Activated CD4-positive, alpha-beta memory T cell treated with anti-CD3 and anti-CD28 coated beads for 36 hours (primary cell): ENCODE data around the gene VANGL2. TPM values are rescaled to one million over a fixed set of nuclear protein-coding genes. Genes with fewer than 3 reads are reported as not detected.
A peak's percentile ranks its signal among the peaks of the same experiment; 100 is the strongest.

Source experiments
- CTCF ChIA-PET: fragments of 350-600 bp; sonication (Branson Sonifier 250); formaldehyde crosslinking; loops from one replicate; lab custom pipeline; 2021; ENCODE audit warnings: antibody characterized with exemption, inconsistent platforms; lab: Charles Lee
- POLR2A ChIA-PET: fragments of 350-600 bp; sonication (Branson Sonifier 250); formaldehyde crosslinking; loops from one replicate; lab custom pipeline; 2021; ENCODE audit warnings: antibody characterized with exemption; lab: Charles Lee
- DNase-seq: peaks from one replicate; pipeline ENCODE4 v3.0.0-alpha.2; 2020
- H3K27ac Mint-ChIP-seq: one replicate; pipeline ENCODE4 v1.8.0; 2021; ENCODE audit warnings: mixed read lengths
- H3K27me3 Mint-ChIP-seq: one replicate; pipeline ENCODE4 v1.8.0; 2021; ENCODE audit warnings: mixed read lengths
- H3K36me3 Mint-ChIP-seq: one replicate; pipeline ENCODE4 v1.8.0; 2021; ENCODE audit warnings: mixed read lengths
- H3K4me1 Mint-ChIP-seq: one replicate; pipeline ENCODE4 v1.8.0; 2021; ENCODE audit warnings: low read depth, mixed read lengths
- H3K4me3 Mint-ChIP-seq: one replicate; pipeline ENCODE4 v1.8.0; 2021; ENCODE audit warnings: mild to moderate bottlenecking, mixed read lengths
- H3K9me3 Mint-ChIP-seq: one replicate; pipeline ENCODE4 v1.8.0; 2021; ENCODE audit warnings: mixed read lengths
- intact Hi-C: fragments of 100-400 bp; cut with micrococcal nuclease; formaldehyde crosslinking; loops from one replicate; pipeline ENCODE4 v1.15.1; 2023
- total RNA-seq, 2 experiments: library from RNA; stranded (reverse); gene quantifications; one replicate each; pipeline ENCODE4 v1.2.3, GENCODE V29; 2021

Gene VANGL2
- total RNA-seq, 2 experiments from 2014 or later = not detected

- no peak for DNase-seq
- intact Hi-C loops = no loop called here
- ChIA-PET POLR2A (no interaction called here), CTCF (interaction anchor here (0.9 to 2.0 kb wide), 3 partner anchors 19 to 259 kb away, joined by 3 to 6 read pairs (median 3); no protein-coding TSS in a partner anchor)
- no peak overlapping the region for H3K27ac Mint-ChIP-seq
- H3K4me1 Mint-ChIP-seq = no peaks in the 10 kb centered on the region
- H3K9me3 Mint-ChIP-seq = no peaks in the 10 kb centered on the region
- H3K27me3 Mint-ChIP-seq = no peaks in the 10 kb centered on the region
- no peak overlapping the region for H3K4me3 Mint-ChIP-seq
- H3K36me3 Mint-ChIP-seq = no peaks in the 10 kb centered on the region
These were observed 21.5 kb downstream of the VANGL2 start for GRCh38 chr1:160421881-160422280.

- Mint-ChIP-seq H3K9me3 (no peaks in the 10 kb centered on the region), H3K4me1 (peaks cover 14% of the 10 kb centered on the region), H3K27me3 (no peaks in the 10 kb centered on the region), H3K27ac (no peak overlapping the region), H3K36me3 (no peaks in the 10 kb centered on the region), H3K4me3 (no peak overlapping the region)
- no peak for DNase-seq
- intact Hi-C loops = no loop called here
- ChIA-PET CTCF (interaction anchor here (1.4 kb wide), 1 partner anchor 132 kb away, joined by 4 read pairs; no protein-coding TSS in a partner anchor), POLR2A (no interaction called here)
These were observed 23.6 kb downstream of the VANGL2 start for GRCh38 chr1:160423966-160424365.

GRCh38 chr1:160425847-160426246 is 25.5 kb downstream of the VANGL2 start:
- ChIA-PET CTCF (interaction anchor here (1.1 kb wide), 1 partner anchor 181 kb away, joined by 4 read pairs; no protein-coding TSS in a partner anchor), POLR2A (no interaction called here)
- H3K4me3 Mint-ChIP-seq = no peak overlapping the region
- H3K9me3 Mint-ChIP-seq = no peaks in the 10 kb centered on the region
- DNase-seq = no peak
- no peaks in the 10 kb centered on the region for H3K36me3 Mint-ChIP-seq
- intact Hi-C loops = no loop called here
- H3K27ac Mint-ChIP-seq = no peak overlapping the region
- peaks cover 33% of the 10 kb centered on the region for H3K4me1 Mint-ChIP-seq
- no peaks in the 10 kb centered on the region for H3K27me3 Mint-ChIP-seq

- H3K4me3 Mint-ChIP-seq = no peak overlapping the region
- intact Hi-C loops = no loop called here
- H3K9me3 Mint-ChIP-seq = no peaks in the 10 kb centered on the region
- DNase-seq = no peak
- no peaks in the 10 kb centered on the region for H3K36me3 Mint-ChIP-seq
- H3K27ac Mint-ChIP-seq = peak overlapping the region; percentile 48
- H3K27me3 Mint-ChIP-seq = no peaks in the 10 kb centered on the region
- peaks cover 50% of the 10 kb centered on the region for H3K4me1 Mint-ChIP-seq
- POLR2A ChIA-PET = no interaction called here
- CTCF ChIA-PET = interaction anchor here (0.9 to 4.7 kb wide), 5 partner anchors 24 to 193 kb away, joined by 3 to 102 read pairs (median 5); no protein-coding TSS in a partner anchor
These were observed 27.3 kb downstream of the VANGL2 start for GRCh38 chr1:160427625-160428024.

GRCh38 chr1:160428053-160428452 is 27.7 kb downstream of the VANGL2 start:
- intact Hi-C loops = no loop called here
- ChIA-PET CTCF (interaction anchor here (0.7 to 4.7 kb wide), 16 partner anchors 11 to 373 kb away, joined by 3 to 102 read pairs (median 4); partner anchors contain the start of gene SLAMF6), POLR2A (interaction anchor here (1.4 kb wide), 1 partner anchor 179 kb away, joined by 4 read pairs; no protein-coding TSS in a partner anchor)
- Mint-ChIP-seq H3K4me3 (no peak overlapping the region), H3K4me1 (peaks cover 55% of the 10 kb centered on the region), H3K9me3 (no peaks in the 10 kb centered on the region), H3K27ac (peak overlapping the region; percentile 40), H3K36me3 (no peaks in the 10 kb centered on the region), H3K27me3 (no peaks in the 10 kb centered on the region)
- DNase-seq = no peak

- Mint-ChIP-seq H3K36me3 (peaks cover 2% of the 10 kb centered on the region), H3K4me3 (no peak overlapping the region), H3K27me3 (no peaks in the 10 kb centered on the region), H3K27ac (peak overlapping the region; percentile 77), H3K4me1 (peaks cover 60% of the 10 kb centered on the region), H3K9me3 (peaks cover 1% of the 10 kb centered on the region)
- ChIA-PET POLR2A (interaction anchor here (0.6 to 2.4 kb wide), 4 partner anchors 25 to 244 kb away, joined by 3 to 6 read pairs (median 4); no protein-coding TSS in a partner anchor), CTCF (interaction anchor here (0.6 to 4.7 kb wide), 20 partner anchors 12 to 372 kb away, joined by 3 to 102 read pairs (median 4); partner anchors contain the start of gene SLAMF6)
- intact Hi-C loops = loop anchor here (1.0 kb wide), 4 partner anchors 46 to 179 kb away; no protein-coding TSS in a partner anchor
- DNase-seq = peak; percentile 57
These were observed 28.3 kb downstream of the VANGL2 start for GRCh38 chr1:160428655-160429054.

GRCh38 chr1:160429125-160429561 is 28.8 kb downstream of the VANGL2 start:
- Mint-ChIP-seq H3K4me3 (peak overlapping the region; percentile 39), H3K4me1 (peaks cover 65% of the 10 kb centered on the region), H3K27ac (peak overlapping the region; percentile 77), H3K27me3 (no peaks in the 10 kb centered on the region), H3K36me3 (peaks cover 5% of the 10 kb centered on the region), H3K9me3 (peaks cover 6% of the 10 kb centered on the region)
- POLR2A ChIA-PET = interaction anchor here (0.6 to 2.4 kb wide), 4 partner anchors 24 to 244 kb away, joined by 3 to 6 read pairs (median 4); no protein-coding TSS in a partner anchor
- CTCF ChIA-PET = interaction anchor here (0.7 to 4.7 kb wide), 15 partner anchors 16 to 191 kb away, joined by 3 to 102 read pairs (median 4); partner anchors contain the start of gene SLAMF6
- intact Hi-C loops = loop anchor here (1.0 kb wide), 4 partner anchors 45 to 178 kb away; no protein-coding TSS in a partner anchor
- DNase-seq = peak; percentile 39

- Mint-ChIP-seq H3K36me3 (peaks cover 12% of the 10 kb centered on the region), H3K27ac (peak overlapping the region; percentile 77), H3K9me3 (peaks cover 14% of the 10 kb centered on the region), H3K4me3 (peak overlapping the region; percentile 39), H3K4me1 (peaks cover 67% of the 10 kb centered on the region), H3K27me3 (no peaks in the 10 kb centered on the region)
- intact Hi-C loops = loop anchor here (1.0 to 10.0 kb wide), 7 partner anchors 44 to 365 kb away; partner anchors contain the start of gene LY9
- POLR2A ChIA-PET = interaction anchor here (2.4 kb wide), 1 partner anchor 24 kb away, joined by 6 read pairs; no protein-coding TSS in a partner anchor
- no peak for DNase-seq
- CTCF ChIA-PET = interaction anchor here (1.2 to 4.7 kb wide), 4 partner anchors 25 to 178 kb away, joined by 4 to 102 read pairs (median 10); no protein-coding TSS in a partner anchor
These were observed 29.6 kb downstream of the VANGL2 start for GRCh38 chr1:160429702-160430535.

- no peaks in the 10 kb centered on the region for H3K27me3 Mint-ChIP-seq
- peaks cover 15% of the 10 kb centered on the region for H3K36me3 Mint-ChIP-seq
- intact Hi-C loops = loop anchor here (5.0 to 10.0 kb wide), 3 partner anchors 196 to 364 kb away; partner anchors contain the start of gene LY9
- ChIA-PET POLR2A (no interaction called here), CTCF (interaction anchor here (0.8 to 4.7 kb wide), 4 partner anchors 24 to 177 kb away, joined by 3 to 102 read pairs (median 9); no protein-coding TSS in a partner anchor)
- H3K9me3 Mint-ChIP-seq = peaks cover 17% of the 10 kb centered on the region
- H3K4me1 Mint-ChIP-seq = peaks cover 69% of the 10 kb centered on the region
- no peak overlapping the region for H3K4me3 Mint-ChIP-seq
- DNase-seq = no peak
- H3K27ac Mint-ChIP-seq = peak overlapping the region; percentile 88
These were observed 30.6 kb downstream of the VANGL2 start for GRCh38 chr1:160431006-160431405.

- ChIA-PET CTCF (interaction anchor here (0.6 to 4.7 kb wide), 3 partner anchors 55 to 176 kb away, joined by 3 to 102 read pairs (median 3); no protein-coding TSS in a partner anchor), POLR2A (interaction anchor here (1.0 kb wide), 1 partner anchor 19 kb away, joined by 5 read pairs; no protein-coding TSS in a partner anchor)
- H3K27me3 Mint-ChIP-seq = no peaks in the 10 kb centered on the region
- intact Hi-C loops = loop anchor here (5.0 to 10.0 kb wide), 3 partner anchors 196 to 363 kb away; partner anchors contain the start of gene LY9
- H3K4me3 Mint-ChIP-seq = peak overlapping the region; percentile 36
- peaks cover 15% of the 10 kb centered on the region for H3K36me3 Mint-ChIP-seq
- no peak for DNase-seq
- peaks cover 72% of the 10 kb centered on the region for H3K4me1 Mint-ChIP-seq
- H3K27ac Mint-ChIP-seq = peak overlapping the region; percentile 88
- peaks cover 17% of the 10 kb centered on the region for H3K9me3 Mint-ChIP-seq
These were observed 31.2 kb downstream of the VANGL2 start for GRCh38 chr1:160431571-160431970.

GRCh38 chr1:160432371-160432786 is 32.0 kb downstream of the VANGL2 start:
- Mint-ChIP-seq H3K36me3 (peaks cover 15% of the 10 kb centered on the region), H3K27me3 (no peaks in the 10 kb centered on the region), H3K4me3 (peak overlapping the region; percentile 61), H3K9me3 (peaks cover 17% of the 10 kb centered on the region), H3K27ac (peak overlapping the region; percentile 88), H3K4me1 (peaks cover 79% of the 10 kb centered on the region)
- ChIA-PET POLR2A (interaction anchor here (1.0 to 1.4 kb wide), 6 partner anchors 19 to 174 kb away, joined by 3 to 7 read pairs (median 4); no protein-coding TSS in a partner anchor), CTCF (interaction anchor here (1.0 to 4.7 kb wide), 5 partner anchors 12 to 243 kb away, joined by 3 to 102 read pairs (median 4); no protein-coding TSS in a partner anchor)
- no peak for DNase-seq
- intact Hi-C loops = loop anchor here (1.0 to 10.0 kb wide), 5 partner anchors 22 to 362 kb away; partner anchors contain the start of gene LY9
